H9 (cell line): Measurements from ENCODE around the gene ARMC2. TPM values are rescaled to one million over a fixed set of nuclear protein-coding genes. Genes with fewer than 3 reads are reported as not detected.

ENCODE experiments used
- DNase-seq: peaks from one replicate; pipeline ENCODE4 v3.0.0-alpha.2; 2017
- H2AFZ ChIP-seq: one replicate; pipeline ENCODE4 v1.6.1; 2013; ENCODE audit warnings: mild to moderate bottlenecking, low read length, control low read depth, moderate library complexity
- H2AK5ac ChIP-seq: 2 replicates; pipeline ENCODE4 v1.6.1; 2013; ENCODE audit warnings: low read length, control low read depth, mixed read lengths; ENCODE audit not compliant: insufficient read length
- H2BK120ac ChIP-seq: one replicate; pipeline ENCODE4 v1.6.1; 2013; ENCODE audit warnings: low read depth, mild to moderate bottlenecking, low read length, control low read depth, inconsistent platforms; ENCODE audit not compliant: poor library complexity, severe bottlenecking
- H2BK12ac ChIP-seq: 2 replicates; pipeline ENCODE4 v1.6.1; 2013; ENCODE audit warnings: low read length, control low read depth, mixed read lengths, low read depth; ENCODE audit not compliant: insufficient read length
- H2BK15ac ChIP-seq: 2 replicates; pipeline ENCODE4 v1.6.1; 2013; ENCODE audit warnings: low read depth, low read length, control low read depth
- H2BK20ac ChIP-seq: one replicate; pipeline ENCODE4 v1.6.1; 2013; ENCODE audit warnings: low read depth, mild to moderate bottlenecking, low read length, control low read depth, inconsistent platforms; ENCODE audit not compliant: poor library complexity, severe bottlenecking
- H2BK5ac ChIP-seq: 2 replicates; pipeline ENCODE4 v1.6.1; 2013; ENCODE audit warnings: low read length, control low read depth, mixed read lengths; ENCODE audit not compliant: insufficient read length
- H3K14ac ChIP-seq: 2 replicates; pipeline ENCODE4 v1.6.1; 2013; ENCODE audit warnings: low read length, control low read depth; ENCODE audit not compliant: insufficient read depth
- H3K18ac ChIP-seq: 2 replicates; pipeline ENCODE4 v1.6.1; 2013; ENCODE audit warnings: low read depth, mild to moderate bottlenecking, mixed read lengths, low read length, control low read depth; ENCODE audit not compliant: insufficient read length
- H3K23ac ChIP-seq: 2 replicates; pipeline ENCODE4 v1.6.1; 2013; ENCODE audit warnings: low read length, control low read depth, mixed read lengths, low read depth; ENCODE audit not compliant: insufficient read length
- H3K23me2 ChIP-seq: 2 replicates; pipeline ENCODE4 v1.6.1; 2013; ENCODE audit warnings: low read depth, mild to moderate bottlenecking, mixed read lengths, low read length, control low read depth; ENCODE audit not compliant: insufficient read length, poor library complexity, severe bottlenecking
- H3K27ac ChIP-seq: 2 replicates; pipeline ENCODE4 v1.5.1; 2013; ENCODE audit warnings: low read length, control low read depth, mixed read lengths, low read depth; ENCODE audit not compliant: insufficient read length
- H3K27me3 ChIP-seq: 2 replicates; pipeline ENCODE4 v1.6.1; 2013; ENCODE audit warnings: low read length, control low read depth, inconsistent platforms; ENCODE audit not compliant: insufficient read depth
- H3K4ac ChIP-seq: 2 replicates; pipeline ENCODE4 v1.6.1; 2013; ENCODE audit warnings: low read depth, mild to moderate bottlenecking, control low read depth, inconsistent platforms, low read length, moderate library complexity
- H3K4me1 ChIP-seq: 2 replicates; pipeline ENCODE4 v1.6.1; 2013; ENCODE audit warnings: low read length, control low read depth, inconsistent platforms; ENCODE audit not compliant: insufficient read depth
- H3K4me2 ChIP-seq: 2 replicates; pipeline ENCODE4 v1.6.1; 2013; ENCODE audit warnings: low read length, control low read depth, mixed read lengths; ENCODE audit not compliant: insufficient read length, insufficient read depth
- H3K56ac ChIP-seq: 2 replicates; pipeline ENCODE4 v1.6.1; 2013; ENCODE audit warnings: low read depth, mild to moderate bottlenecking, mixed read lengths, low read length, control low read depth; ENCODE audit not compliant: insufficient read length
- H3K79me1 ChIP-seq: 2 replicates; pipeline ENCODE4 v1.6.1; 2013; ENCODE audit warnings: low read depth, mild to moderate bottlenecking, moderate library complexity, low read length, control low read depth, inconsistent platforms; ENCODE audit not compliant: insufficient read depth, poor library complexity, severe bottlenecking
- H3K79me2 ChIP-seq: 2 replicates; pipeline ENCODE4 v1.6.1; 2013; ENCODE audit warnings: low read length, control low read depth, inconsistent platforms; ENCODE audit not compliant: insufficient read depth
- H3K9ac ChIP-seq: 2 replicates; pipeline ENCODE4 v1.6.1; 2013; ENCODE audit warnings: low read length, control low read depth, mixed read lengths; ENCODE audit not compliant: insufficient read length; ENCODE audit errors: extremely low read depth
- H3K9me3 ChIP-seq: one replicate; pipeline ENCODE4 v1.6.1; 2013; ENCODE audit warnings: low read depth, low read length, inconsistent platforms; ENCODE audit not compliant: control insufficient read depth
- H3T11ph ChIP-seq: one replicate; pipeline ENCODE4 v1.6.1; 2013; ENCODE audit warnings: mild to moderate bottlenecking, low read length, control low read depth, inconsistent platforms
- H4K20me1 ChIP-seq: one replicate; pipeline ENCODE4 v1.6.1; 2013; ENCODE audit not compliant: control insufficient read depth, insufficient read length, insufficient read depth
- H4K5ac ChIP-seq: 2 replicates; pipeline ENCODE4 v1.6.1; 2013; ENCODE audit warnings: low read depth, mild to moderate bottlenecking, mixed read lengths, low read length, control low read depth; ENCODE audit not compliant: insufficient read length
- H4K8ac ChIP-seq: replicated peaks from 2 replicates; pipeline ENCODE4 v1.6.1; 2013; ENCODE audit warnings: low read length, control low read depth, mixed read lengths, low read depth; ENCODE audit not compliant: insufficient read length
- H4K91ac ChIP-seq: 2 replicates; pipeline ENCODE4 v1.6.1; 2013; ENCODE audit warnings: low read depth, mild to moderate bottlenecking, moderate library complexity, mixed read lengths, low read length, control low read depth; ENCODE audit not compliant: insufficient read length
- H3K27ac Mint-ChIP-seq, 3 experiments: 2 replicates in 2 of 3; 3 replicates in 1 of 3; pipeline ENCODE4 v1.8.0; 2020 to 2021; ENCODE audit warnings: mixed read lengths in 3 of 3, mild to moderate bottlenecking in 1 of 3, moderate library complexity in 1 of 3
- H3K27me3 Mint-ChIP-seq: 2 replicates; pipeline ENCODE4 v1.8.0; 2021; ENCODE audit warnings: low read depth, mild to moderate bottlenecking, moderate library complexity, mixed read lengths
- H3K36me3 Mint-ChIP-seq, 3 experiments: 2 replicates in 2 of 3; 3 replicates in 1 of 3; pipeline ENCODE4 v1.8.0; 2020 to 2021; ENCODE audit warnings: low read depth in 3 of 3, mixed read lengths in 3 of 3; ENCODE audit not compliant: insufficient read depth in 1 of 3
- H3K4me1 Mint-ChIP-seq, 2 experiments: 2 replicates each; pipeline ENCODE4 v1.8.0; 2020; ENCODE audit warnings: mixed read lengths in 2 of 2
- H3K4me3 Mint-ChIP-seq, 2 experiments: 2 replicates in 1 of 2; 3 replicates in 1 of 2; pipeline ENCODE4 v1.8.0; 2020 to 2021; ENCODE audit warnings: mild to moderate bottlenecking in 2 of 2, mixed read lengths in 2 of 2, moderate library complexity in 1 of 2
- H3K9me3 Mint-ChIP-seq, 2 experiments: 2 replicates in 1 of 2; 3 replicates in 1 of 2; pipeline ENCODE4 v1.8.0; 2020; ENCODE audit warnings: mild to moderate bottlenecking in 2 of 2, mixed read lengths in 2 of 2, moderate library complexity in 1 of 2
- total RNA-seq: library from RNA; stranded (reverse); gene quantifications from 2 replicates; pipeline ENCODE4 v1.2.1, GENCODE V29; 2021
- TF ChIP-seq, protein P1 (sequence below): fragments of 200-600 bp; sonication (generic); conservative IDR thresholded peaks from 3 replicates; pipeline ENCODE4 v1.8.0; 2021; ENCODE audit warnings: antibody characterized with exemption, mild to moderate bottlenecking

Gene ARMC2
- total RNA-seq, 1 experiment from 2014 or later, result 2.8 TPM

GRCh38 chr6:108985301-108985700, 137.1 kb downstream of the ARMC2 start:
- no peaks in the 10 kb centered on the region for H3K4me1 ChIP-seq
- no peak overlapping the region for H4K5ac ChIP-seq
- H3K18ac ChIP-seq, result no peak overlapping the region
- H2BK12ac ChIP-seq, result no peak overlapping the region
- H3K23me2 ChIP-seq, result no peaks in the 10 kb centered on the region
- DNase-seq, result no peak
- H3K56ac ChIP-seq, result no peak overlapping the region
- no peaks in the 10 kb centered on the region for H3K27me3 ChIP-seq
- Mint-ChIP-seq H3K4me3 (no peak overlapping the region), H3K9me3 (peaks cover 2 to 3% of the 10 kb centered on the region in 2 experiments; a peak in 2 of 5 replicates), H3K27me3 (no peaks in the 10 kb centered on the region), H3K4me1 (no peaks in the 10 kb centered on the region), H3K27ac (no peak overlapping the region), H3K36me3 (peaks cover 0 to 22% (median 7%) of the 10 kb centered on the region in 3 experiments; a peak in 5 of 7 replicates)
- H3K79me1 ChIP-seq, result no peaks in the 10 kb centered on the region
- no peaks in the 10 kb centered on the region for H3K9me3 ChIP-seq
- no peak overlapping the region for H2AK5ac ChIP-seq
- H3K27ac ChIP-seq, result no peak overlapping the region
- H3K9ac ChIP-seq, result no peak overlapping the region
- H2BK20ac ChIP-seq, result no peak overlapping the region
- no peak overlapping the region for H3K14ac ChIP-seq
- no peak overlapping the region for H2AFZ ChIP-seq
- H2BK120ac ChIP-seq, result no peak overlapping the region
- H2BK15ac ChIP-seq, result no peak overlapping the region
- H3K4me2 ChIP-seq, result no peak overlapping the region
- H3T11ph ChIP-seq, result no peak overlapping the region
- no peak overlapping the region for H4K8ac ChIP-seq
- H4K20me1 ChIP-seq, result no peaks in the 10 kb centered on the region
- no peak overlapping the region for H4K91ac ChIP-seq
- TF ChIP-seq, protein P1, sequence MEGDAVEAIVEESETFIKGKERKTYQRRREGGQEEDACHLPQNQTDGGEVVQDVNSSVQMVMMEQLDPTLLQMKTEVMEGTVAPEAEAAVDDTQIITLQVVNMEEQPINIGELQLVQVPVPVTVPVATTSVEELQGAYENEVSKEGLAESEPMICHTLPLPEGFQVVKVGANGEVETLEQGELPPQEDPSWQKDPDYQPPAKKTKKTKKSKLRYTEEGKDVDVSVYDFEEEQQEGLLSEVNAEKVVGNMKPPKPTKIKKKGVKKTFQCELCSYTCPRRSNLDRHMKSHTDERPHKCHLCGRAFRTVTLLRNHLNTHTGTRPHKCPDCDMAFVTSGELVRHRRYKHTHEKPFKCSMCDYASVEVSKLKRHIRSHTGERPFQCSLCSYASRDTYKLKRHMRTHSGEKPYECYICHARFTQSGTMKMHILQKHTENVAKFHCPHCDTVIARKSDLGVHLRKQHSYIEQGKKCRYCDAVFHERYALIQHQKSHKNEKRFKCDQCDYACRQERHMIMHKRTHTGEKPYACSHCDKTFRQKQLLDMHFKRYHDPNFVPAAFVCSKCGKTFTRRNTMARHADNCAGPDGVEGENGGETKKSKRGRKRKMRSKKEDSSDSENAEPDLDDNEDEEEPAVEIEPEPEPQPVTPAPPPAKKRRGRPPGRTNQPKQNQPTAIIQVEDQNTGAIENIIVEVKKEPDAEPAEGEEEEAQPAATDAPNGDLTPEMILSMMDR, result no peak
- H3K79me2 ChIP-seq, result no peaks in the 10 kb centered on the region
- H2BK5ac ChIP-seq, result no peak overlapping the region
- H3K4ac ChIP-seq, result no peak overlapping the region
- H3K23ac ChIP-seq, result no peak overlapping the region
